ENCODE results near the gene SASS6.

Gene SASS6

GRCh38 chr1:100077531-100077930 is 55.2 kb downstream of the SASS6 start:
- peak overlapping the region; percentile 23 for H3K4me3 ChIP-seq (replicated peaks; ENCODE audit: low read depth, low read length)
- H3K27me3 ChIP-seq (replicated peaks; ENCODE audit: control insufficient read depth, insufficient read depth, low read length): no peaks in the 10 kb centered on the region
- H3K36me3 ChIP-seq (ENCODE audit: control insufficient read depth, insufficient read depth, low read length): peaks cover 13% of the 10 kb centered on the region
- DNase-seq (ENCODE audit: extremely low read depth, insufficient read length): peak; percentile 49
- TF ChIP-seq, protein P1, sequence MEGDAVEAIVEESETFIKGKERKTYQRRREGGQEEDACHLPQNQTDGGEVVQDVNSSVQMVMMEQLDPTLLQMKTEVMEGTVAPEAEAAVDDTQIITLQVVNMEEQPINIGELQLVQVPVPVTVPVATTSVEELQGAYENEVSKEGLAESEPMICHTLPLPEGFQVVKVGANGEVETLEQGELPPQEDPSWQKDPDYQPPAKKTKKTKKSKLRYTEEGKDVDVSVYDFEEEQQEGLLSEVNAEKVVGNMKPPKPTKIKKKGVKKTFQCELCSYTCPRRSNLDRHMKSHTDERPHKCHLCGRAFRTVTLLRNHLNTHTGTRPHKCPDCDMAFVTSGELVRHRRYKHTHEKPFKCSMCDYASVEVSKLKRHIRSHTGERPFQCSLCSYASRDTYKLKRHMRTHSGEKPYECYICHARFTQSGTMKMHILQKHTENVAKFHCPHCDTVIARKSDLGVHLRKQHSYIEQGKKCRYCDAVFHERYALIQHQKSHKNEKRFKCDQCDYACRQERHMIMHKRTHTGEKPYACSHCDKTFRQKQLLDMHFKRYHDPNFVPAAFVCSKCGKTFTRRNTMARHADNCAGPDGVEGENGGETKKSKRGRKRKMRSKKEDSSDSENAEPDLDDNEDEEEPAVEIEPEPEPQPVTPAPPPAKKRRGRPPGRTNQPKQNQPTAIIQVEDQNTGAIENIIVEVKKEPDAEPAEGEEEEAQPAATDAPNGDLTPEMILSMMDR (IDR thresholded peaks at IDR 0.05; ENCODE audit: insufficient read depth, low read length, poor library complexity, severe bottlenecking): no peak

GRCh38 chr1:100076744-100077143 is 56.0 kb downstream of the SASS6 start:
- TF ChIP-seq, protein P1 (IDR thresholded peaks at IDR 0.05; ENCODE audit: insufficient read depth, low read length, poor library complexity, severe bottlenecking): no peak
- peaks cover 14% of the 10 kb centered on the region for H3K36me3 ChIP-seq (ENCODE audit: control insufficient read depth, insufficient read depth, low read length)

GRCh38 chr1:100076319-100076718 is 56.4 kb downstream of the SASS6 start:
- no peak for DNase-seq (ENCODE audit: extremely low read depth, insufficient read length)

More at GRCh38 chr1:100076744-100077143, 56.0 kb downstream of the SASS6 start:
- H3K27me3 ChIP-seq (replicated peaks; ENCODE audit: control insufficient read depth, insufficient read depth, low read length): no peaks in the 10 kb centered on the region
- peak; percentile 78 for DNase-seq (ENCODE audit: extremely low read depth, insufficient read length)
- H3K4me3 ChIP-seq (replicated peaks; ENCODE audit: low read depth, low read length): no peak overlapping the region; the same call in 1 of the 2 replicates

DNA sequence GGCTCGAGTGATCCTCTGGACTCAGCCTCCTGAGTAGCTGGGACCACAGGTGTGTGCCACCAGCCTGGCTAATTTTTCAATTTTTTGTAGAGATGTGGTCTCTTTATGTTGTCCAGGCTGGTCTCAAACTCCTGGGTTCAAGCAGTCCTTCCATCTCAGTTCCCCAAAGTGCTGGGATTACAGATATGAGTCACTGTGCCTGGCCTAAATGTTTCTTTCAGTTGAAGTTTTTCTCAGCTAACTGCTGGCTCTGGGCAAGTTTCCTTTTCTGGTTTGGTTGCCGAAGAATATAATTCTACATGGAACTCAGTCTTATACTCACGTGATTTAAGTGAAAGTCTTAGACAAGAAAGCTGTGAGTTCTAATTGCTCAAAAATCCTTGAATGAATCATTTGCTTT is 57.0 kb downstream of the SASS6 start:
- TF ChIP-seq, protein P1 (IDR thresholded peaks at IDR 0.05; ENCODE audit: insufficient read depth, low read length, poor library complexity, severe bottlenecking): no peak
- no peak overlapping the region for H3K4me3 ChIP-seq (replicated peaks; ENCODE audit: low read depth, low read length)
- H3K27me3 ChIP-seq (replicated peaks; ENCODE audit: control insufficient read depth, insufficient read depth, low read length): no peaks in the 10 kb centered on the region
- H3K36me3 ChIP-seq (ENCODE audit: control insufficient read depth, insufficient read depth, low read length): peaks cover 14% of the 10 kb centered on the region
- peak; percentile 49 for DNase-seq (ENCODE audit: extremely low read depth, insufficient read length)

More at GRCh38 chr1:100076319-100076718, 56.4 kb downstream of the SASS6 start:
- Histone ChIP-seq H3K36me3 (ENCODE audit: control insufficient read depth, insufficient read depth, low read length) (peaks cover 14% of the 10 kb centered on the region), H3K4me3 (replicated peaks; ENCODE audit: low read depth, low read length) (no peak overlapping the region; the same call in 1 of the 2 replicates), H3K27me3 (replicated peaks; ENCODE audit: control insufficient read depth, insufficient read depth, low read length) (no peaks in the 10 kb centered on the region)
- TF ChIP-seq, protein P1 (IDR thresholded peaks at IDR 0.05; ENCODE audit: insufficient read depth, low read length, poor library complexity, severe bottlenecking): no peak

DNA sequence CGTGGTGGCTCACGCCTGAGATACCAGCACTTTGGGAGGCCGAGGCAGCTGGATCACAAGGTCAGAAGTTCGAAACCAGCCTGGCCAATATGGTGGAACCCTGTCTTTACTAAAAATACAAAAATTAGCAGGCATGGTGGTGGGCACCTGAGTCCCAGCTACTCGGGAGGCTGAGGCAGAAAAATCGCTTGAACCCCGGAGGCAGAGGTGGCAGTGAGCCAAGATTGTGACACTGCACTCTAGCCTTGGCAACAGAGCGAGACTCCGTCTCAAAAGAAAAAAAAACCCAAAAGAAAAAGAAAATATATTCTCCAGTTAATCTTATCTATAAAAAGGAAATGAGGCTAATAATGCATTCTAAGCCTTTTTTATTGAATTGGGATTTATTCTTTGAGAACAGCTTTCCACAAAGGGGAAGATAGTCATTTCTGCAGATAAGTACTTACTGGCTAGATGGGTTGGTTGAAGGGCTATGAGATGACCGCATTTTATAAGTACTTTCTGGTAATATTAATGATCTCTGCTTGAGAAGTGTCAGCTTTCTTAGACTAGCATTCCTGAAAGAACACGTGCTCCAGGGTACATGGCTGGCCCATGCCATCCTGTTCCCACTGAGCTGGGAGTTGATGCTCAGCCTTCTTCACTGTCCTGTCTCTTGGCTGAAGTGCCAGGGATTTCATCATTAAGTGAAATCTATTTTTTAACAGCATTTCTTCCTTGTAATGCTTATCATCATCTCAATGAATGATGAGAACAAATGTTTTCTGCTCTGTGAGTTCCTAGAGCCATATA is 57.9 kb downstream of the SASS6 start:
- no peak for DNase-seq (ENCODE audit: extremely low read depth, insufficient read length)
- TF ChIP-seq, protein P1 (IDR thresholded peaks at IDR 0.05; ENCODE audit: insufficient read depth, low read length, poor library complexity, severe bottlenecking): no peak
- Histone ChIP-seq H3K27me3 (replicated peaks; ENCODE audit: control insufficient read depth, insufficient read depth, low read length) (no peaks in the 10 kb centered on the region), H3K4me3 (replicated peaks; ENCODE audit: low read depth, low read length) (no peak overlapping the region), H3K36me3 (ENCODE audit: control insufficient read depth, insufficient read depth, low read length) (peaks cover 10% of the 10 kb centered on the region)

Measured in GM06990 (cell line).